Muscle of leg (tissue), 11 donors: ENCODE measurements around the gene DHX16. TPM values are rescaled to one million over a fixed set of nuclear protein-coding genes. Genes with fewer than 3 reads are reported as not detected.

Experiments
- DNase-seq: peaks from one replicate; pipeline ENCODE4 v3.0.0; 2013
- H3K27ac ChIP-seq: one replicate; pipeline ENCODE4 v1.5.1; 2013; ENCODE audit warnings: mild to moderate bottlenecking, low read length, control low read depth
- H3K27me3 ChIP-seq: one replicate; pipeline ENCODE4 v1.6.1; 2013; ENCODE audit warnings: low read length; ENCODE audit not compliant: control insufficient read depth, insufficient read depth
- H3K36me3 ChIP-seq: one replicate; pipeline ENCODE4 v1.6.1; 2013; ENCODE audit warnings: low read length; ENCODE audit not compliant: control insufficient read depth, insufficient read depth
- H3K4me1 ChIP-seq: one replicate; pipeline ENCODE4 v1.6.1; 2013; ENCODE audit warnings: low read length; ENCODE audit not compliant: control insufficient read depth, insufficient read depth
- H3K4me3 ChIP-seq: one replicate; pipeline ENCODE4 v1.5.1; 2013; ENCODE audit warnings: low read length, control low read depth
- H3K9me3 ChIP-seq: replicated peaks from 2 replicates; pipeline ENCODE4 v1.6.1; 2013; ENCODE audit warnings: low read depth, low read length; ENCODE audit not compliant: control insufficient read depth
- WGBS: methylation state at CpG from one replicate; pipeline ENCODE4 v1.1.5; 2013; ENCODE audit warnings: missing lambda C conversion rate; ENCODE audit not compliant: insufficient coverage; 5-methylcytosine and 5-hydroxymethylcytosine counted together
- polyA plus RNA-seq, 8 donors: library from polyadenylated mRNA; unstranded; fragments of 120-200 nt; gene quantifications; one replicate each; pipeline versions ENCODE4 v1.2.1 to v1.2.3, GENCODE V29; 2013; ENCODE audit warnings: inconsistent platforms in 1 of 8, low replicate concordance in 1 of 8; ENCODE audit not compliant: insufficient read length in 8 of 8, insufficient read depth in 1 of 8
- total RNA-seq: library from RNA; stranded (reverse); fragments of 120-200 nt; gene quantifications from one replicate; pipeline ENCODE4 v1.2.4, GENCODE V29; 2013

The DHX16 gene
- total and polyA plus RNA-seq, 9 donors = 18.6 to 29.1 (median 24.4) TPM

- no peak for DNase-seq
- WGBS = 90% methylated on average over 13 of the region's 19 CpGs
- H3K9me3 ChIP-seq = no peaks in the 10 kb centered on the region
- H3K36me3 ChIP-seq = peaks cover 85% of the 10 kb centered on the region
- no peak overlapping the region for H3K27ac ChIP-seq
- H3K4me3 ChIP-seq = no peak overlapping the region
- H3K27me3 ChIP-seq = no peaks in the 10 kb centered on the region
- no peaks in the 10 kb centered on the region for H3K4me1 ChIP-seq
Measured at GRCh38 chr6:30654798-30655742, 17.7 kb downstream of the DHX16 start.

DNA sequence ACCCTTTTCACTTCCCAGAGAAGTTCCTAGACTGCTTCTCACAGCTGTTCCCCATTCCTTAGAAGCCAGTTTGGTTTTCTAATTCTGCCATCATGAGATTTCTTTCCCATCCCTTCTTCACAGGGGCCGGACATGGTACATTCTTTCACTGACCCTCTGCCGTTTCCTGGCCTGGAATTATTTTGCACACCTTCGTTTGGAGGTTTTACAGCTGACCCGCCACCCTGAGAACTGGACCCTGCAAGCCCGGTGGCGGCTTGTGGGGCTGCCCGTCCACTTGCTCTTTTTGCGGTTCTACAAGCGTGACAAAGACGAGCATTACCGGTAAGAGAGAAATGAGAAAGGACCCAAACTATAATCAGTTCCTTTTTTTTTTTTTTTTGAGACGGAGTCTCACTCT lies 21.7 kb downstream of the DHX16 start:
- H3K4me3 ChIP-seq = no peak overlapping the region
- 86% methylated on average over 7 of the region's 12 CpGs for WGBS
- no peaks in the 10 kb centered on the region for H3K27me3 ChIP-seq
- DNase-seq = no peak
- H3K27ac ChIP-seq = no peak overlapping the region
- peaks cover 58% of the 10 kb centered on the region for H3K36me3 ChIP-seq
- no peaks in the 10 kb centered on the region for H3K9me3 ChIP-seq
- peaks cover 9% of the 10 kb centered on the region for H3K4me1 ChIP-seq

GRCh38 chr6:30647242-30648116 lies 25.3 kb downstream of the DHX16 start:
- Histone ChIP-seq H3K27ac (peak overlapping the region; percentile 91), H3K27me3 (no peaks in the 10 kb centered on the region), H3K36me3 (peaks cover 56% of the 10 kb centered on the region), H3K4me3 (peak overlapping the region; percentile 97), H3K9me3 (no peaks in the 10 kb centered on the region), H3K4me1 (peaks cover 11% of the 10 kb centered on the region)
- DNase-seq = peak; percentile 61
- 0% methylated on average over 57 of the region's 78 CpGs for whole genome bisulfite sequencing

- peak within 1 kb of the TSS; percentile 97 for H3K4me3 ChIP-seq
- H3K4me1 ChIP-seq = peaks cover 11% of the 10 kb centered on the region
- peaks cover 55% of the 10 kb centered on the region for H3K36me3 ChIP-seq
- H3K9me3 ChIP-seq = no peaks in the 10 kb centered on the region
- peak within 1 kb of the TSS; percentile 91 for H3K27ac ChIP-seq
- WGBS = 17% methylated on average over 17 of the region's 37 CpGs
- peak; percentile 96 for DNase-seq
- H3K27me3 ChIP-seq = no peaks in the 10 kb centered on the region
Measured at GRCh38 chr6:30646450-30647241, 26.2 kb downstream of the DHX16 start, which contains the start of gene C6orf136. Gene C6orf136 (plus strand): TSS chr6:30647133. CDS start chr6:30647232, 99 bp downstream.

GRCh38 chr6:30645989-30646388 lies 26.8 kb downstream of the DHX16 start:
- Histone ChIP-seq H3K27ac (no peak overlapping the region), H3K9me3 (no peaks in the 10 kb centered on the region)

DNA sequence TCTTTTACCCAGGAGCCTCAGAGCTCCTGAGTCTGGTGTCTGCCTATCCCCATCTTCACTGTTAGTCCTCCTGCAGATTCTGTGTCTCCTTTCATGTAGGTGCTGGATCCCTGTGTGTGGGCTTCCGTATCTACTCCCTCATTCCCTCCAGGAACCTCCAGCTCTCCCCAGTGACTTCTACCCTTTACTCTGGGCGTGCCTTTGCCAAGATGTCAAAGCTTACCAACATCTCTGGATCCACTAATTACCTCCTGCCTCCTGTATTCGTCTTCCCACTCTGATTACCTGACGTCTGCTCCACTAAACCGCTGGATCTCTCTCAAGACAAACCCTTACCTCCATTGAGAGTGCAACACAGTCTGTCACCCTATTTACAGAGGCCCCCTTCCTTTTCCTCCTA lies 28.0 kb downstream of the DHX16 start:
- Histone ChIP-seq H3K9me3 (no peaks in the 10 kb centered on the region), H3K4me1 (peaks cover 11% of the 10 kb centered on the region), H3K36me3 (peaks cover 62% of the 10 kb centered on the region), H3K27me3 (no peaks in the 10 kb centered on the region), H3K27ac (no peak overlapping the region), H3K4me3 (no peak overlapping the region)
- DNase-seq = no peak
- WGBS = 82% methylated on average over 5 of the region's 5 CpGs

More at GRCh38 chr6:30645989-30646388, 26.8 kb downstream of the DHX16 start:
- H3K4me1 ChIP-seq = peaks cover 11% of the 10 kb centered on the region
- H3K4me3 ChIP-seq = no peak overlapping the region
- no peaks in the 10 kb centered on the region for H3K27me3 ChIP-seq
- peaks cover 57% of the 10 kb centered on the region for H3K36me3 ChIP-seq
- DNase-seq = no peak
- WGBS = no CpG with 5 or more reads among the region's 1 CpG

DNA sequence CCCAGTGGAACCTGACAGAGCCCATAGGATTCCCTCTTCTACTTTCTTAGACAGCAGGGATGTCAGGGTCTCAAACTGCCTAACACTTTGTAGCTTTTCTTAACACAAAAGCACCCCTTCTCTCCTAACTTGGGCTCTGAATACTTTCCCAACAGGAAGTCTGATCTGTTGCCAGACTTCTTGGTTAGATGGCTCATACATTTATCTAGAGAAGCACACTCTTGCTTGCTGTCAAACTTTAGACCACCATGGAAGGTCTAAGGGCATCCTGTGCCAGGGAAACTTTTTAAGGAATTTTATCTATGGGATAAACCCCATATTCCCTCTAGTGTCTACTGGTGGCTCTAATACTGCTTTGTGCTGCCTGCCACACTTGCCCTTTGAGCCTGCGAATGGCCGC lies 29.1 kb downstream of the DHX16 start:
- DNase-seq = no peak
- Histone ChIP-seq H3K9me3 (no peaks in the 10 kb centered on the region), H3K27me3 (no peaks in the 10 kb centered on the region), H3K36me3 (peaks cover 64% of the 10 kb centered on the region), H3K4me1 (peaks cover 11% of the 10 kb centered on the region), H3K4me3 (no peak overlapping the region), H3K27ac (no peak overlapping the region)
- WGBS = no CpG with 5 or more reads among the region's 2 CpGs

- WGBS = no CpG with 5 or more reads among the region's 1 CpG
- Histone ChIP-seq H3K4me1 (peaks cover under 1% of the 10 kb centered on the region), H3K36me3 (peaks cover 73% of the 10 kb centered on the region), H3K27me3 (no peaks in the 10 kb centered on the region), H3K27ac (no peak overlapping the region), H3K9me3 (no peaks in the 10 kb centered on the region), H3K4me3 (no peak overlapping the region)
- DNase-seq = no peak
Measured at GRCh38 chr6:30641048-30641447, 31.8 kb downstream of the DHX16 start.

DNA sequence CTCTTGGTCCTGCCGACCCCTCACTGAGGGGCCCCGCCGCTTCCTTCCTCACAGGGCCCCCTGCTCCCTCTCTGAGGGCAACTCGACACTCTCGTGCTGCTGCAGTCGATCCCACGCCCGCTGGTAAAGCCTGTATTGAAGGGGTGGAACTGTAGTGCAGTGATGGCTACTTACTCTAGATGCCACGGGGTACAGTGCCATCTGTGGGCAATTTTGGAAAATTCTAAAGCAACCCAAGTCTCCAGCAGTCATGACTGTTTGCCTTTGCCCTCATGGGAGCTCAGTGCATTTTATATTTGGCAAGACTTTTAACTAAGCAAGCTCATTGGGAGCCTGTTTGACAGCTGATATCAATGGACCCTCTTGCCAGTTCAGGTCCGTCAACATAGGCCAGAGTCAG lies 32.3 kb downstream of the DHX16 start:
- H3K4me3 ChIP-seq = no peak overlapping the region
- H3K4me1 ChIP-seq = no peaks in the 10 kb centered on the region
- H3K27ac ChIP-seq = no peak overlapping the region
- no peaks in the 10 kb centered on the region for H3K27me3 ChIP-seq
- H3K9me3 ChIP-seq = no peaks in the 10 kb centered on the region
- 92% methylated on average over 2 of the region's 10 CpGs for WGBS
- H3K36me3 ChIP-seq = peaks cover 72% of the 10 kb centered on the region
- DNase-seq = no peak
